Measurements from ENCODE around the gene HDAC4. TPM values are rescaled to one million over a fixed set of nuclear protein-coding genes. Genes with fewer than 3 reads are reported as not detected.

HDAC4 gene
- total RNA-seq, 1 experiment from 2014 or later: 61.5 TPM

DNA sequence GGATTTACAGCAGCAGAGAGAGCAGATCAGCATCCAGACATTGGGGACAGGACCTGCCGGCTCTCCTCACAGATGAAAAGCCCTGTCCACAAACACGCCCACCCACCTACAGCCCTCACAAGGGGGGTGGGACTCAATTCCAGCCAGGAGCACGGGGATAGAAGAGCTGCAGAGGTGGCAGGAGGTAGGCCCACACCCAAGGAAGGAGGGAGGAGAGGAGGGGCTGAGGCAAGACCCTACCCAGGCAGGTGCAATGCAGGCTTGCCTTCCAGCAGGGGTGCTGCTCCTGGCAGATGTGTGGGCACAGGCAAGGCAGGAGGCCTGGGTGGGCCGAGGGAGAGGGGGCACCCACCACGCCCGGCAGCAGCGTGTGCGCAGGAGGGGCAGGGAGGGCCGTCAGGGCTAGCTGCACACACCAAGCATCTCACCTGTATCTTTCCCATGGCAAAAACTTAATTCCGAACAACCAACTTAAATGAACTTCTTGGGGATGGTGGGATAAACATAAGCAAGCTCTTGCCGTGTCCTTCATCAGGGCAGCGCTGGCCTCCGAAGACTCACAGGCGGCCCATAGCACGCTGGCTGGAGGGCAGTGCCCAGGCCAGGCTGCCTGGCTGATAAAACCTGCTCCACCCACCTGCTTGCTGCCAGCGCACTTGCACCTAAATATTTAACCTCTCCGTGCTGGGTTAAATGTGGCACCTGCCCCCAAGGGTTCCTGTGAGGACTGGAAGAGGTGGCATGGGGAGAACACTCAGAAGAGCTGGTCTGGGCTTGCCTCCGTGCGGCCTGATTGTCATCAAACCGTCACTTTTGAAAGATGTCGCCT lies 219.5 kb downstream of the HDAC4 start:
- CTCF ChIA-PET: no interaction called here
- no peaks in the 10 kb centered on the region for H3F3A ChIP-seq (ENCODE audit: insufficient read depth, low read depth)
- DNase-seq: no peak

GRCh38 chr2:239180526-239181073 lies 220.2 kb downstream of the HDAC4 start:
- no peaks in the 10 kb centered on the region; the same call in 1 of the 2 replicates for H4K20me1 ChIP-seq (ENCODE audit: insufficient read depth)
- intact Hi-C loops (cut with micrococcal nuclease; ENCODE audit: unreplicated experiment): no loop called here
- CTCF ChIA-PET: no interaction called here
- no TSS peak for BruUV-seq (replicated peaks)
- no peaks in the 10 kb centered on the region for H3K4me1 ChIP-seq (replicated peaks; ENCODE audit: insufficient read depth)
- no peaks in the 10 kb centered on the region for H3K27me3 ChIP-seq (ENCODE audit: insufficient read depth, low read depth)
- H3K9me3 ChIP-seq (ENCODE audit: insufficient read depth, low read depth): no peaks in the 10 kb centered on the region
- no peaks in the 10 kb centered on the region for H3K36me3 ChIP-seq (ENCODE audit: low read depth)
- no peaks in the 10 kb centered on the region for H3K79me2 ChIP-seq (ENCODE audit: low read depth)
- H3K4me3 ChIP-seq: no peak overlapping the region
- H3K9me2 ChIP-seq (ENCODE audit: insufficient read depth): no peaks in the 10 kb centered on the region
- no peak overlapping the region for H2AFZ ChIP-seq
- H3F3A ChIP-seq (ENCODE audit: insufficient read depth, low read depth): no peaks in the 10 kb centered on the region
- H3K27ac ChIP-seq: no peak overlapping the region
- POLR2A ChIA-PET (ENCODE audit: unreplicated experiment): no interaction called here
- H3K4me2 ChIP-seq: no peak overlapping the region
- DNase-seq: no peak
- TF ChIP-seq CTCF (conservative IDR thresholded peaks at IDR 0.05) (no peak), EZH2 (IDR thresholded peaks at IDR 0.05; ENCODE audit: low read depth) (no peak)

More for the DNA sequence above, 219.5 kb downstream of the HDAC4 start:
- no TSS peak for BruUV-seq (replicated peaks)
- Histone ChIP-seq H3K27ac (no peak overlapping the region), H4K20me1 (ENCODE audit: insufficient read depth) (no peaks in the 10 kb centered on the region; the same call in 1 of the 2 replicates), H3K9me3 (ENCODE audit: insufficient read depth, low read depth) (no peaks in the 10 kb centered on the region), H3K9me2 (ENCODE audit: insufficient read depth) (no peaks in the 10 kb centered on the region), H3K36me3 (ENCODE audit: low read depth) (no peaks in the 10 kb centered on the region), H3K27me3 (ENCODE audit: insufficient read depth, low read depth) (no peaks in the 10 kb centered on the region), H3K4me2 (no peak overlapping the region), H2AFZ (no peak overlapping the region), H3K79me2 (ENCODE audit: low read depth) (no peaks in the 10 kb centered on the region), H3K4me3 (no peak overlapping the region), H3K4me1 (replicated peaks; ENCODE audit: insufficient read depth) (no peaks in the 10 kb centered on the region)
- intact Hi-C loops (cut with micrococcal nuclease; ENCODE audit: unreplicated experiment): no loop called here
- no peak for TF ChIP-seq EZH2 (IDR thresholded peaks at IDR 0.05; ENCODE audit: low read depth)
- no peak for TF ChIP-seq CTCF (conservative IDR thresholded peaks at IDR 0.05)
- POLR2A ChIA-PET (ENCODE audit: unreplicated experiment): no interaction called here

DNA sequence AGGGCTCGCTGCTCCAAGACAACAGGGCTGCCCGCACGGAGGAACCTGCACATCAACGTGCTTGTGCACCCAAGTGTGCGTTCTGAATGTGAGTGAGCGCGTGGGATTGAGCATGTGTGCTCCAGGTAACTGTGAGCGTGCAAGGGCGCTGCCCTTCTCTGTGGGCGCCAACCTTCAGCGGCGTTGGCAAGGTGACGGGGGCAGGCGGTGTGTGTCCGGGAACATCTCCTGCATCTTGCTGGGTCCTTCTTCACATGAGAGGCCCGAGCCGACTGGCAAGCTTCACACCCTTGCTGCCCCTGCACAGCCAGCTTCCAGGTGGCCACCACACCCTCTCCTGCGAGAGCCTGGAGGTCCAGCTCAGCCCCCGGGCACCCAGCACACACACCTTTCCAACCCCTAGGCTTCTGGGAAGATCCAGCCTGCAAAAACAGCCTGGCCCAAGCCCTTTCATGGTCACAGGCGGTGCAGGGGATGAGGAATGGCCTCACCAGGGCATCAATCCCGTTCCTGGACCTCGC lies 220.9 kb downstream of the HDAC4 start:
- Histone ChIP-seq H3K4me1 (replicated peaks; ENCODE audit: insufficient read depth) (no peaks in the 10 kb centered on the region), H3F3A (ENCODE audit: insufficient read depth, low read depth) (no peaks in the 10 kb centered on the region), H4K20me1 (ENCODE audit: insufficient read depth) (no peaks in the 10 kb centered on the region; the same call in 1 of the 2 replicates), H3K4me2 (no peak overlapping the region), H3K27me3 (ENCODE audit: insufficient read depth, low read depth) (no peaks in the 10 kb centered on the region), H3K27ac (no peak overlapping the region), H3K36me3 (ENCODE audit: low read depth) (no peaks in the 10 kb centered on the region), H3K9me3 (ENCODE audit: insufficient read depth, low read depth) (no peaks in the 10 kb centered on the region), H2AFZ (no peak overlapping the region), H3K79me2 (ENCODE audit: low read depth) (no peaks in the 10 kb centered on the region), H3K9me2 (ENCODE audit: insufficient read depth) (no peaks in the 10 kb centered on the region), H3K4me3 (no peak overlapping the region)
- no peak for DNase-seq
- ChIA-PET CTCF (no interaction called here), POLR2A (ENCODE audit: unreplicated experiment) (no interaction called here)
- no peak for TF ChIP-seq EZH2 (IDR thresholded peaks at IDR 0.05; ENCODE audit: low read depth)
- no peak for TF ChIP-seq CTCF (conservative IDR thresholded peaks at IDR 0.05)
- no TSS peak for BruUV-seq (replicated peaks)
- intact Hi-C loops (cut with micrococcal nuclease; ENCODE audit: unreplicated experiment): no loop called here
